Chondrocyte (in vitro differentiated cells): Measurements from ENCODE around the gene ZNF747. TPM values are rescaled to one million over a fixed set of nuclear protein-coding genes. Genes with fewer than 3 reads are reported as not detected.
A peak's percentile ranks its signal among the peaks of the same experiment; 100 is the strongest.

Source experiments
- DNase-seq: peaks from one replicate; pipeline ENCODE4 v3.0.0; 2021; ENCODE audit warnings: mixed read lengths, low spot score
- H3K27ac Mint-ChIP-seq: one replicate; pipeline ENCODE4 v1.8.0; 2021; ENCODE audit warnings: mild to moderate bottlenecking, moderate library complexity, mixed read lengths; ENCODE audit not compliant: unreplicated experiment
- H3K27me3 Mint-ChIP-seq: 2 replicates; pipeline ENCODE4 v1.8.0; 2021; ENCODE audit warnings: low read depth, mixed read lengths
- H3K36me3 Mint-ChIP-seq: 2 replicates; pipeline ENCODE4 v1.8.0; 2021; ENCODE audit warnings: low read depth, mixed read lengths
- H3K4me1 Mint-ChIP-seq: 2 replicates; pipeline ENCODE4 v1.8.0; 2021; ENCODE audit warnings: low read depth, mild to moderate bottlenecking, mixed read lengths
- H3K4me3 Mint-ChIP-seq: one replicate; pipeline ENCODE4 v1.8.0; 2021; ENCODE audit warnings: mild to moderate bottlenecking, moderate library complexity, mixed read lengths; ENCODE audit not compliant: unreplicated experiment
- H3K9me3 Mint-ChIP-seq: 2 replicates; pipeline ENCODE4 v1.8.0; 2021; ENCODE audit warnings: low read depth, mixed read lengths
- CTCF ChIP-seq: fragments of 200-600 bp; sonication (generic); IDR thresholded peaks from 2 replicates; pipeline ENCODE4 v1.5.0; 2021; ENCODE audit warnings: antibody characterized with exemption, mild to moderate bottlenecking, moderate library complexity
- total RNA-seq: library from RNA; stranded (reverse); gene quantifications from 3 replicates; pipeline ENCODE4 v1.2.1, GENCODE V29; 2021

ZNF747 gene
- total RNA-seq, 1 donor from 2014 or later: 6.7 TPM

- Mint-ChIP-seq H3K36me3 (no peaks in the 10 kb centered on the region), H3K9me3 (no peaks in the 10 kb centered on the region), H3K27me3 (no peaks in the 10 kb centered on the region), H3K27ac (no peak overlapping the region), H3K4me1 (peaks cover 24% of the 10 kb centered on the region), H3K4me3 (no peak overlapping the region)
- DNase-seq: no peak
- no peak for TF ChIP-seq CTCF
These were observed 4.3 kb downstream of the ZNF747 start for GRCh38 chr16:30530163-30531037.

GRCh38 chr16:30528799-30529457 is 5.7 kb downstream of the ZNF747 start:
- H3K4me1 Mint-ChIP-seq: peaks cover 26% of the 10 kb centered on the region
- TF ChIP-seq CTCF: no peak
- DNase-seq: no peak
- H3K27ac Mint-ChIP-seq: peak overlapping the region; percentile 59
- peaks cover 2% of the 10 kb centered on the region for H3K36me3 Mint-ChIP-seq
- no peak overlapping the region for H3K4me3 Mint-ChIP-seq
- no peaks in the 10 kb centered on the region for H3K27me3 Mint-ChIP-seq
- H3K9me3 Mint-ChIP-seq: no peaks in the 10 kb centered on the region

GRCh38 chr16:30527635-30528178 is 7.0 kb downstream of the ZNF747 start:
- no peak for DNase-seq
- Mint-ChIP-seq H3K4me1 (peaks cover 23% of the 10 kb centered on the region), H3K4me3 (peak overlapping the region; percentile 67), H3K27ac (peak overlapping the region; percentile 93), H3K27me3 (no peaks in the 10 kb centered on the region), H3K36me3 (peaks cover 2% of the 10 kb centered on the region), H3K9me3 (no peaks in the 10 kb centered on the region)
- no peak for TF ChIP-seq CTCF

GRCh38 chr16:30526823-30527634 is 7.6 kb downstream of the ZNF747 start:
- Mint-ChIP-seq H3K27ac (peak overlapping the region; percentile 93), H3K4me3 (peak overlapping the region; percentile 67), H3K9me3 (no peaks in the 10 kb centered on the region), H3K36me3 (peaks cover 2% of the 10 kb centered on the region), H3K27me3 (no peaks in the 10 kb centered on the region), H3K4me1 (peaks cover 23% of the 10 kb centered on the region)
- peak; percentile 76 for TF ChIP-seq CTCF
- peak; percentile 100 for DNase-seq
